Measurements from ENCODE around the gene CXCL17.

CXCL17 gene

GRCh38 chr19:42445948-42446347 is 3.2 kb upstream of the CXCL17 start:
- no peaks in the 10 kb centered on the region for H3K9me3 ChIP-seq
- H3K36me3 ChIP-seq, result no peaks in the 10 kb centered on the region
- no peak overlapping the region for H3K4me2 ChIP-seq
- no peaks in the 10 kb centered on the region for H3K27me3 ChIP-seq
- TF ChIP-seq Cebpa-rat (IDR thresholded peaks at IDR 0.05), result no peak
- no peak overlapping the region for H3K4me3 ChIP-seq
- H3K27ac ChIP-seq, result no peak overlapping the region
- peaks cover 24% of the 10 kb centered on the region; the same call in 1 of the 2 replicates for H4K20me1 ChIP-seq
- H3K9ac ChIP-seq, result no peak overlapping the region
- peaks cover 19% of the 10 kb centered on the region for H3K4me1 ChIP-seq

- H3K27me3 ChIP-seq, result no peaks in the 10 kb centered on the region
- peaks cover 18% of the 10 kb centered on the region for H3K4me1 ChIP-seq
- H4K20me1 ChIP-seq, result peaks cover 28% of the 10 kb centered on the region; the same call in 1 of the 2 replicates
- H3K27ac ChIP-seq, result no peak overlapping the region
- H3K9ac ChIP-seq, result no peak overlapping the region
- no peaks in the 10 kb centered on the region for H3K9me3 ChIP-seq
- H3K36me3 ChIP-seq, result no peaks in the 10 kb centered on the region
- no peak overlapping the region for H3K4me3 ChIP-seq
- H3K4me2 ChIP-seq, result no peak overlapping the region
- no peak for TF ChIP-seq Cebpa-rat (IDR thresholded peaks at IDR 0.05)
Observed at GRCh38 chr19:42443944-42444398, 1.2 kb upstream of the CXCL17 start.

DNA sequence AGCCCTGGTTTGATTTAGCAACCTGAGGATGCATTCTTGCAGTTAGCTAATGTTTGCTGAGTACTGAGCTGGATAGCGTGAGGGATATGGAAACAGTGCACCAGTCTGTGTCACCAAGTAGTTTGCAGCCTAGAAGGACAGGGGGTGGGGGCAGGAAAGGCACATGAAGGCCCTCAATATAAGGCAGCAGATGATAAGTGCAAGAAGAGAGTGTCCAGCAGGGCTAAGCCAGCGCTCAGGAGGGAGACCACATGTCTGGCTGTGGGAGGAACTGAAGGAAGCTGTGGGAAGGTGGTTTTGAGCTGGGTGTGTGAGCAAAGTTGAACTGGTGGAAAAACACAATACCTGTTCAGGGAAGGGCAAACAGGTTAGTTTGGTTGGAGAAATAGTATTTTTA is 1.7 kb downstream of the CXCL17 start:
- Histone ChIP-seq H4K20me1 (peaks cover 16% of the 10 kb centered on the region; the same call in 1 of the 2 replicates), H3K36me3 (no peaks in the 10 kb centered on the region), H3K9ac (no peak overlapping the region), H3K4me2 (peak overlapping the region; percentile 45), H3K27ac (no peak overlapping the region), H3K9me3 (no peaks in the 10 kb centered on the region), H3K27me3 (no peaks in the 10 kb centered on the region), H3K4me3 (no peak overlapping the region), H3K4me1 (peaks cover 18% of the 10 kb centered on the region)
- TF ChIP-seq Cebpa-rat (IDR thresholded peaks at IDR 0.05), result no peak

DNA sequence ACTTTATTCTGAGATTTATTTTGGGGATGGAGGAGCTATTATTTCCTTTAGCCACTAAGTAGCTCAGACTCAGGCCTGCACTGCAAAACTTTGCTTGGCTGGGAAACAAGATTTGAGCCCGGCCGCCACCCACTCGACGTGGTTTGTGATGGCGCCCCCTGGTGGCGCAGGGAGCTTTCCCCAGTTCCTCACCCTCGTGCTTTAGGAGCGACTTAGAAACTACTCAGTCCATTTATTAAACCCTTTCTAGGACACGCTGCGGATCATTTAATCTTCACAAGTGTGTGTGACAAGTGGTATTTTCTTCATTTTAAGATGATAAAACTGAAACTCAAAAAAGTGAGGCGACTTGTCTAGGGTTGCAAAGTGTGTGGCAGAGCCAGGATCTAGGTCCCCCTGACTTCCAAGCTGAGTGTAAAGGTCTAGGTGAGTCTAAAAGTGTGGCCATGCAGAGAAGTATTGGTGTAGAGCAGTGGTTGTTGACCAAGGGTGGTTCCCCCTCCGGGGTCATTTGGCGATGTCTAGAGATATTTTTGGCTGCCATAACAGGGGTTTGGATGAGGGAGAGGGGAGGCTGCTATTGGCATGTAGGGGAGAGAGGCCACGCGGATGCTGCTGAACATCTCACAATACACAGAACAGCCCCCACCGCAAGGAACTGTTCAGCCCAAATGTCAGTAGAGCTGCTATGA is 2.2 kb downstream of the CXCL17 start:
- H3K4me1 ChIP-seq, result peaks cover 18% of the 10 kb centered on the region
- H3K4me2 ChIP-seq, result peak overlapping the region; percentile 45

GRCh38 chr19:42436006-42436405 is 6.7 kb downstream of the CXCL17 start:
- 0 out of 2 replicates have a peak, but pooled peaks cover 4% of the 10 kb centered on the region for H4K20me1 ChIP-seq
- no peak overlapping the region for H3K4me3 ChIP-seq
- no peaks in the 10 kb centered on the region for H3K27me3 ChIP-seq
- no peak overlapping the region for H3K4me2 ChIP-seq
- TF ChIP-seq Cebpa-rat (IDR thresholded peaks at IDR 0.05), result no peak
- no peak overlapping the region for H3K9ac ChIP-seq
- H3K4me1 ChIP-seq, result peaks cover 14% of the 10 kb centered on the region
- H3K36me3 ChIP-seq, result no peaks in the 10 kb centered on the region
- no peaks in the 10 kb centered on the region for H3K9me3 ChIP-seq
- no peak overlapping the region for H3K27ac ChIP-seq

More for the DNA sequence above, 2.2 kb downstream of the CXCL17 start:
- no peak for TF ChIP-seq Cebpa-rat (IDR thresholded peaks at IDR 0.05)
- H3K9ac ChIP-seq, result no peak overlapping the region
- no peaks in the 10 kb centered on the region for H3K27me3 ChIP-seq
- H3K9me3 ChIP-seq, result no peaks in the 10 kb centered on the region
- H3K27ac ChIP-seq, result no peak overlapping the region
- peaks cover 13% of the 10 kb centered on the region; the same call in 1 of the 2 replicates for H4K20me1 ChIP-seq
- H3K4me3 ChIP-seq, result no peak overlapping the region
- H3K36me3 ChIP-seq, result no peaks in the 10 kb centered on the region

DNA sequence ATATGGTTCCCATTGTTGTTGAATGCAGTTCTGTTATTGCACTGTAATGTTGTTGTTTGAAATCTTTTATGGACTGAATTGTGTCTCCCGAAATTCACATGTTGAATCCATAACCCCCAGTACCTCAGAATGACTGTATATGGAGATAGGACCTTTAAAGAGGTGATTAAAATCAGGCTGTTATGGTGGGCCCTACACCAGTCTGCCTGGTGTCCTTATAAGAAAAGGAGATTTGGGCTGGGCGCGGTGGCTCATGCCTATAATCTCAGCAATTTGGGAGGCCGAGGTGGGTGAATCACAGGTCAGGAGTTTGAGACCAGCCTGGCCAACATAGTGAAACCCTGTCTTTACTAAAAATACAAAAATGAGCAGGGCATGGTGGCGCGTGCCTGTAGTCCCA is 7.4 kb downstream of the CXCL17 start:
- Histone ChIP-seq H4K20me1 (no peaks in the 10 kb centered on the region), H3K36me3 (no peaks in the 10 kb centered on the region), H3K4me3 (no peak overlapping the region), H3K4me1 (peaks cover 7% of the 10 kb centered on the region), H3K4me2 (no peak overlapping the region), H3K27ac (no peak overlapping the region), H3K27me3 (no peaks in the 10 kb centered on the region), H3K9me3 (no peaks in the 10 kb centered on the region), H3K9ac (no peak overlapping the region)
- no peak for TF ChIP-seq Cebpa-rat (IDR thresholded peaks at IDR 0.05)

GRCh38 chr19:42433503-42434260 is 9.1 kb downstream of the CXCL17 start:
- no peak for TF ChIP-seq Cebpa-rat (IDR thresholded peaks at IDR 0.05)
- H3K4me2 ChIP-seq, result peak overlapping the region; percentile 25; the same call in 1 of the 2 replicates

DNA sequence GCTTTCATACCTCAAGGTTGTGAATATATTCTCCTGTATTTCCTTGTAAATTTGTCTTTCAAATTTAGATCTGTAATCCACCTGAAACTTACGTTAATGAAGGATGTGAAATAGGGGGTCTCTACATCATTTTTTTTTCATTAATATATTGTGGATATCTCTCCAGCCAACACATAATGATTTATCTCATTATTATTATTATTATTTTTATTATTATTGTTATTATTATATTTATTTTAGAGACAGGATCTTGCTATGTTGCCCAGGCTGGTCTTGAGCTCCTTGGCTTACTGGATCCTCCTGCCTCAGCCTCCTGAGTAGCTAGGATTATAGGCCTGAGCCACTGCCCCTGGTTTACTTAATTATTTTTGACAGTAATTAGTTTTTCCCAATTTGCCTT is 11.3 kb downstream of the CXCL17 start:
- no peak overlapping the region for H3K9ac ChIP-seq
- H3K27me3 ChIP-seq, result no peaks in the 10 kb centered on the region
- no peak overlapping the region for H3K27ac ChIP-seq
- no peak for TF ChIP-seq Cebpa-rat (IDR thresholded peaks at IDR 0.05)
- H3K4me2 ChIP-seq, result no peak overlapping the region
- H3K9me3 ChIP-seq, result no peaks in the 10 kb centered on the region
- no peaks in the 10 kb centered on the region for H4K20me1 ChIP-seq
- no peak overlapping the region for H3K4me3 ChIP-seq
- H3K36me3 ChIP-seq, result no peaks in the 10 kb centered on the region
- peaks cover 13% of the 10 kb centered on the region; the same call in 1 of the 2 replicates for H3K4me1 ChIP-seq

More at GRCh38 chr19:42433503-42434260, 9.1 kb downstream of the CXCL17 start:
- no peaks in the 10 kb centered on the region for H3K36me3 ChIP-seq
- H4K20me1 ChIP-seq, result no peaks in the 10 kb centered on the region
- H3K4me3 ChIP-seq, result no peak overlapping the region
- H3K27me3 ChIP-seq, result no peaks in the 10 kb centered on the region
- H3K4me1 ChIP-seq, result peaks cover 5% of the 10 kb centered on the region; the same call in 1 of the 2 replicates
- no peak overlapping the region for H3K27ac ChIP-seq
- no peak overlapping the region for H3K9ac ChIP-seq
- no peaks in the 10 kb centered on the region for H3K9me3 ChIP-seq

DNA sequence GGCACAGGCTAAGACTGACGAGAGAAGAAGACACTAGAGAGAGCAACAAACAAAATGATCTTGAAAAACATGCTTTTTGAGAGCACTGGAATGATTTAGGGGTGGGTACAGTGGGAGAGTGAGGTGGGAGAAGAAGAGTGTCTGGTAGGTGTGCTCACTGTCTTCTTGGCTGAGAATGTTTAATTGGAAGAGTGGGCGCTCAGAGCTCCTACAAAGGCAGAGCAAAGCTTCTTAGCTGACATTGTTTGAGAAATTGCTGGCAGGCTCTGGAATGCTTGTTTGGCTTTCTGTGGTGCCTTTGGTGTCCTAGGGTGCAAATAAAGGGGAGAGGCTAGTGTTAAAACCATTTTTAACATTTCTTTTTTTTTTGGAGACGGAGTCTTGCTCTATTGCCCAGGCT is 14.1 kb downstream of the CXCL17 start:
- Histone ChIP-seq H3K9me3 (no peaks in the 10 kb centered on the region), H4K20me1 (no peaks in the 10 kb centered on the region), H3K36me3 (no peaks in the 10 kb centered on the region), H3K4me1 (peaks cover 23% of the 10 kb centered on the region), H3K9ac (no peak overlapping the region), H3K27ac (no peak overlapping the region), H3K4me2 (no peak overlapping the region), H3K4me3 (no peak overlapping the region), H3K27me3 (no peaks in the 10 kb centered on the region)
- TF ChIP-seq Cebpa-rat (IDR thresholded peaks at IDR 0.05), result no peak

GRCh38 chr19:42427313-42427712 is 15.4 kb downstream of the CXCL17 start, which contains the start of gene LIPE:
LIPE (minus strand) TSS chr19:42427388; CDS start chr19:42427149, 239 bp downstream.
- Histone ChIP-seq H3K4me1 (peaks cover 23% of the 10 kb centered on the region), H3K4me3 (no peak within 1 kb of the TSS), H3K9me3 (no peaks in the 10 kb centered on the region), H3K4me2 (0 out of 2 replicates have a peak within 1 kb of the TSS, but pooled peaks have one; percentile 1), H3K27ac (no peak within 1 kb of the TSS), H3K9ac (no peak within 1 kb of the TSS), H3K36me3 (no peaks in the 10 kb centered on the region), H3K27me3 (no peaks in the 10 kb centered on the region), H4K20me1 (peaks cover 5% of the 10 kb centered on the region)
- no peak for TF ChIP-seq Cebpa-rat (IDR thresholded peaks at IDR 0.05)
